Body of pancreas (tissue), 4 donors: Measurements from ENCODE around the gene TCEAL2. TPM values are rescaled to one million over a fixed set of nuclear protein-coding genes. Genes with fewer than 3 reads are reported as not detected.
"Not testable (repeated sequence)": the region's sequence is repeated elsewhere in the genome, so short reads cannot be mapped to it uniquely, and the experiment has no call there.

Source experiments
- ATAC-seq: fragments of 150-250 bp; one replicate; pipeline ENCODE4 v1.9.1; 2016
- DNase-seq, 4 donors: peaks; one replicate each; pipeline ENCODE4 v3.0.0-alpha.2; 2019
- H3K27ac ChIP-seq, 4 donors: fragments of 200-600 bp; sonication (generic); 1 replicate in 3 of 4; 2 replicates in 1 of 4; pipeline versions ENCODE4 v1.5.1 to v1.6.1; 2016 to 2019; ENCODE audit warnings: mild to moderate bottlenecking in 1 of 4, mixed read lengths in 1 of 4, moderate library complexity in 1 of 4
- H3K27me3 ChIP-seq, 2 donors: fragments of 200-600 bp; sonication (generic); one replicate each; pipeline ENCODE4 v1.6.0; 2016; ENCODE audit warnings: mild to moderate bottlenecking in 1 of 2
- H3K36me3 ChIP-seq, 2 donors: fragments of 200-600 bp; sonication (generic); replicated peaks in 1 of 2; 2 replicates each; pipeline ENCODE4 v1.5.1; 2016; ENCODE audit warnings: low read depth in 2 of 2; ENCODE audit not compliant: insufficient read depth in 1 of 2
- H3K4me1 ChIP-seq: fragments of 200-600 bp; sonication (generic); one replicate; pipeline ENCODE4 v1.6.0; 2016
- H3K4me3 ChIP-seq, 2 donors: fragments of 200-600 bp; sonication (generic); 1 replicate in 1 of 2; 2 replicates in 1 of 2; pipeline ENCODE4 v1.5.1; 2016 to 2019
- H3K9me3 ChIP-seq, 3 donors: fragments of 200-600 bp; sonication (generic); 1 replicate in 2 of 3; 2 replicates in 1 of 3; pipeline ENCODE4 v1.5.1; 2016
- POLR2A ChIP-seq, 3 donors: fragments of 450-650 bp; IDR thresholded peaks; one replicate each; pipeline ENCODE4 v1.6.1; 2016; ENCODE audit warnings: antibody characterized with exemption in 3 of 3, mild to moderate bottlenecking in 2 of 3
- WGBS, 2 donors: methylation state at CpG; one replicate each; pipeline ENCODE4 v1.1.5; 2017; 5-methylcytosine and 5-hydroxymethylcytosine counted together
- intact Hi-C: fragments of 100-400 bp; cut with DNase I; formaldehyde crosslinking; loops from one replicate; pipeline ENCODE4 v1.15.1; 2023
- total RNA-seq, 2 donors: library from RNA; depleted of rRNA; stranded (reverse); fragments of >200 nt; gene quantifications; one replicate each; pipeline ENCODE4 v1.1.0, GENCODE V29; 2016
- TF ChIP-seq, protein P1 (sequence below), 7 experiments: fragments of 450-650 bp in 4 of 7; fragments of 200-600 bp in 3 of 7; sonication (generic) in 3 of 7; IDR thresholded peaks; one replicate each; pipeline ENCODE4 v1.5.1; 2016 to 2019; ENCODE audit warnings: antibody characterized with exemption in 7 of 7

The TCEAL2 gene
- total RNA-seq = 1 to 10 TPM; 1.3 to 2.3 TPM

DNA sequence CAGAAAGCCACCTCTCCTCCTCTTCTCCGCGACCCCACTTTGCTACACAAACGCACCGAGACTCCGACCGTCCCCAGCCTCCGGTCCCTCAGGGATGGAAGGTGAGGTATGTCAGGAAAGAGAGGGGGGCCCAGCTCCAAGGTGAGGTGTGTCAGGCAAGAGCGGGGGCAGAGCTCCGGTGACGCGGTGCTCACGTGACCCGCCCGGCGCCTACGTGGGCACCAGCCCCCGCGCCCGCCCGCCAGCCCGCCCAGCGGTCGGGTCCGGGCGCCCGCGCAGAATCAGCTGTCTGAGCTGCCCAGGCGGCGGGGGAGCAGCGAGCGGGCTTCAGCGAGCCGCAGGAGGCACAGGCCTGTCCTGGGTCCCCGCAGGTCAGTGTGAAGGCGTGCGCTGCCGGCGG is at the start of gene TCEAL2:
Gene TCEAL2 (plus strand): TSS at position 244 of the 400 bp plus-strand sequence. CDS start 1,152 bp downstream, outside the sequence.
- H3K36me3 ChIP-seq, H3K4me1 ChIP-seq, H3K27ac ChIP-seq, H3K9me3 ChIP-seq, ATAC-seq, intact Hi-C loops, H3K27me3 ChIP-seq, H3K4me3 ChIP-seq: not testable (repeated sequence)
- WGBS, 2 donors = 2% methylated on average over 15 of the region's 38 CpGs; no CpG with 5 or more reads in 1 of the 2 donors
- peak in 2 of 4 donors; percentile 10 to 51 for DNase-seq

DNA sequence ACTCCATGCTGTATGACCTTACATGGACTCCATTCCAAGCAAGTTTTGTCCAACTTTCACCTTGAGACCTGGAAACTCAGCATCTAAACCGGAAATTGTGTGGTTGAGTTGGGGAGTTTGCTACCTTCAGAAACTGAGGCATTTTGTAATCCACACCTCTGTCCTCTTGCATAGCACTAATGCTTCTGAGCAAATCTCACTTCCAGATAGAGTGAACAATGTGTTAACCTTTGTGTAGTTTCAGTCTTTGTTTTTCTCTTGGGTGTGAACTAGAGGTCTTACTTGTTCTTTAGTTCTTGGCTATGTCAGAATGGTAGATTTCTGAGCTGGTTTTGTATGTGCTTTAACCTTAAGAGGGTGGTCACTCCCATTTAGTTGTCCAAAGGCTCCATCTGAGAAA is 48.1 kb upstream of the TCEAL2 start:
- Histone ChIP-seq H3K27ac (no peak overlapping the region), H3K27me3 (no peaks in the 10 kb centered on the region), H3K9me3 (no peaks in the 10 kb centered on the region), H3K36me3 (no peaks in the 10 kb centered on the region), H3K4me1 (no peaks in the 10 kb centered on the region), H3K4me3 (no peak overlapping the region)
- no peak for DNase-seq
- 40 to 67% methylated on average over 1 of the region's 1 CpG for WGBS, 2 donors
- intact Hi-C loops = no loop called here
- no peak for ATAC-seq
- TF ChIP-seq, protein P1, sequence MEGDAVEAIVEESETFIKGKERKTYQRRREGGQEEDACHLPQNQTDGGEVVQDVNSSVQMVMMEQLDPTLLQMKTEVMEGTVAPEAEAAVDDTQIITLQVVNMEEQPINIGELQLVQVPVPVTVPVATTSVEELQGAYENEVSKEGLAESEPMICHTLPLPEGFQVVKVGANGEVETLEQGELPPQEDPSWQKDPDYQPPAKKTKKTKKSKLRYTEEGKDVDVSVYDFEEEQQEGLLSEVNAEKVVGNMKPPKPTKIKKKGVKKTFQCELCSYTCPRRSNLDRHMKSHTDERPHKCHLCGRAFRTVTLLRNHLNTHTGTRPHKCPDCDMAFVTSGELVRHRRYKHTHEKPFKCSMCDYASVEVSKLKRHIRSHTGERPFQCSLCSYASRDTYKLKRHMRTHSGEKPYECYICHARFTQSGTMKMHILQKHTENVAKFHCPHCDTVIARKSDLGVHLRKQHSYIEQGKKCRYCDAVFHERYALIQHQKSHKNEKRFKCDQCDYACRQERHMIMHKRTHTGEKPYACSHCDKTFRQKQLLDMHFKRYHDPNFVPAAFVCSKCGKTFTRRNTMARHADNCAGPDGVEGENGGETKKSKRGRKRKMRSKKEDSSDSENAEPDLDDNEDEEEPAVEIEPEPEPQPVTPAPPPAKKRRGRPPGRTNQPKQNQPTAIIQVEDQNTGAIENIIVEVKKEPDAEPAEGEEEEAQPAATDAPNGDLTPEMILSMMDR (IDR thresholded peaks at IDR 0.05) = no peak
- TF ChIP-seq POLR2A (IDR thresholded peaks at IDR 0.05) = no peak

DNA sequence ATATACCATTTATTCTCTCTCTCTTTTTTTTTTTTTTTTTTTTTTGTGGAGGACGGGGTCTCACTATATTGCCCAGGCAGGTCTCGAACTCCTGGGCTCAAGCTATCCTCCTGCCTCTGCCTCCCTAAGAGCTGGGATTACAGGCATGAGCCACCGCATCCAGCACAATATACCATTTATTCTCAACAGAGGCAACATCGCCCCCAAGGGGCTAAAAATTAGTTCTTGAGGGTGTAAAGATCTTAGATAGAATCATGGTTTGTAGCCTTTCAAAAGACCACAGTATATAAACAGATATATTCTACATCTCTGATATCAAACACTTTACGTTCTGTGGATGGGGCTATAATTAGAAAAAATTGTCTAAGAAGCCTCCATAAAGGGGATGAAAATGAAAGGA is 39.8 kb upstream of the TCEAL2 start:
- WGBS, 2 donors = 18 to 35% methylated on average over 4 to 5 of the region's 5 CpGs
- Histone ChIP-seq H3K36me3 (no peaks in the 10 kb centered on the region), H3K4me1 (no peaks in the 10 kb centered on the region), H3K27me3 (no peaks in the 10 kb centered on the region), H3K4me3 (no peak overlapping the region), H3K9me3 (no peaks in the 10 kb centered on the region), H3K27ac (no peak overlapping the region)
- no peak for TF ChIP-seq POLR2A (IDR thresholded peaks at IDR 0.05)
- TF ChIP-seq, protein P1 (IDR thresholded peaks at IDR 0.05) = no peak
- no peak for ATAC-seq
- no peak for DNase-seq
- intact Hi-C loops = no loop called here

DNA sequence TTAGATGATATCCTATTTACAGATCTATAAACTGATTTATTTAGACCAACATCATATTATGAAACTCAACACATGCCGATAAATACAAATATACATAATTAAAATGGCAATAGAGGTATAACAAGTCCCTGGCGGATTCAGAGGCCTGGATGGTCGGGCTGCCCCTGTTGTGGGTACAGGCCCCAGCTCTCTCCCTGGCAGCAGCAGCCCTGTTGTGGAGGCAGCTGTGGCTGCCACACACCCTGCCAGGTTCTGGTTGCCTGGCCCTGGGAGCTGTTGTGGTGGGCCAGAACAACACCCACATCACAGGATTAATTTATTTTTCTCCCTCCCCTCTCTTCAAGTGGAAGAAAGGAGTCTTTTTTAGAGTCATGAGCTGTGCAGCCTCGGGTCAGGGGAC is 12.1 kb upstream of the TCEAL2 start:
- ATAC-seq = no peak
- intact Hi-C loops = no loop called here
- H3K27ac ChIP-seq = no peak overlapping the region
- no peak overlapping the region for H3K4me3 ChIP-seq
- TF ChIP-seq, protein P1 (IDR thresholded peaks at IDR 0.05) = no peak
- no peak for TF ChIP-seq POLR2A (IDR thresholded peaks at IDR 0.05)
- H3K27me3 ChIP-seq = no peaks in the 10 kb centered on the region
- no peak for DNase-seq
- H3K9me3 ChIP-seq = no peaks in the 10 kb centered on the region
- H3K4me1 ChIP-seq = no peaks in the 10 kb centered on the region
- no peaks in the 10 kb centered on the region for H3K36me3 ChIP-seq
- WGBS, 2 donors = 71 to 82% methylated on average over 3 to 4 of the region's 4 CpGs

DNA sequence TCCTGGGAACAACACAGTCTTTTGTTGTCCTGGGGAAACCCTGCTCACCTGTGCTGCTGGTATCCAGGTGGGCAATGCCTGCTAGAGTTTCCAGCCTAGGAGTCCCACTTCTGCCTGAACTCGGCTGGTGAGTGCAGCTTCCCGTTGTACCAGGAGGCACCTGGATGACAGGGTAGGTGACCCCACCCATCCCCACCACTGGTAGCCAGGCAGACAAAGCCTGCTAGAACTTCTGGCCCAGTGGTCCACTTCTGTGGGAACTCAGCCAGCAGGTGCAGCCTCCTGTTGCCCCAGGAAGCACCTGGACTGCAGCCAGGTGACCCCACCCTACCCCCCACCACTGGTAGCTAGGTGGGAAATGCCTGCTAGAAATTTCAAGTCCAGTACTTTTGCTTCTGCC is 9.7 kb upstream of the TCEAL2 start:
- no peaks in the 10 kb centered on the region for H3K27me3 ChIP-seq
- TF ChIP-seq POLR2A (IDR thresholded peaks at IDR 0.05) = no peak
- TF ChIP-seq, protein P1 (IDR thresholded peaks at IDR 0.05) = no peak
- H3K27ac ChIP-seq = no peak overlapping the region
- ATAC-seq (no peak), DNase-seq (no peak)
- intact Hi-C loops = no loop called here
- no peaks in the 10 kb centered on the region for H3K4me1 ChIP-seq
- WGBS, 2 donors = no CpG with 5 or more reads among the region's 2 CpGs
- H3K4me3 ChIP-seq = no peak overlapping the region
- no peaks in the 10 kb centered on the region for H3K9me3 ChIP-seq
- H3K36me3 ChIP-seq = no peaks in the 10 kb centered on the region

DNA sequence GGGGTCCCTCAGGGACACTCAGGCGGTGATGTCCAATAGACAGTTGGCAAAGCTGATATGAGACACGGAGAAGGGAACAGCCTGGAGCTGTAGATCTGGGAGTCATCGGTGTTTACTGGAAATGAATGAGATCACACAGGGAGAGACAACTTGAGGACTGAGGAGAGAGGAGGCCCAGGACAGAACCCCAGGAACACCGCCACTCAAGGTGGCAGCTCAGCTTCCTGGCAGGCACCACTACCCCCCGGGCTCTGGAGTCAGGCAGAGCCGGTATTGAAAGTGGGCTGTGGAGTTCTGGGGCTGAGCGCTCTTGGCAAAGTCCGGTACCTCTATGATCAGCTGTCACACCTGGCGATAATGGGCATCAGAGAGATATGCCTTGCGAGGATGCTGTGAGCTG is 465 bp upstream of the TCEAL2 start:
- H3K36me3 ChIP-seq, intact Hi-C loops, H3K4me1 ChIP-seq, DNase-seq, H3K9me3 ChIP-seq, H3K4me3 ChIP-seq, H3K27me3 ChIP-seq, ATAC-seq, H3K27ac ChIP-seq: not testable (repeated sequence)
- WGBS, 2 donors = 8 to 11% methylated on average over 3 to 7 of the region's 10 CpGs

DNA sequence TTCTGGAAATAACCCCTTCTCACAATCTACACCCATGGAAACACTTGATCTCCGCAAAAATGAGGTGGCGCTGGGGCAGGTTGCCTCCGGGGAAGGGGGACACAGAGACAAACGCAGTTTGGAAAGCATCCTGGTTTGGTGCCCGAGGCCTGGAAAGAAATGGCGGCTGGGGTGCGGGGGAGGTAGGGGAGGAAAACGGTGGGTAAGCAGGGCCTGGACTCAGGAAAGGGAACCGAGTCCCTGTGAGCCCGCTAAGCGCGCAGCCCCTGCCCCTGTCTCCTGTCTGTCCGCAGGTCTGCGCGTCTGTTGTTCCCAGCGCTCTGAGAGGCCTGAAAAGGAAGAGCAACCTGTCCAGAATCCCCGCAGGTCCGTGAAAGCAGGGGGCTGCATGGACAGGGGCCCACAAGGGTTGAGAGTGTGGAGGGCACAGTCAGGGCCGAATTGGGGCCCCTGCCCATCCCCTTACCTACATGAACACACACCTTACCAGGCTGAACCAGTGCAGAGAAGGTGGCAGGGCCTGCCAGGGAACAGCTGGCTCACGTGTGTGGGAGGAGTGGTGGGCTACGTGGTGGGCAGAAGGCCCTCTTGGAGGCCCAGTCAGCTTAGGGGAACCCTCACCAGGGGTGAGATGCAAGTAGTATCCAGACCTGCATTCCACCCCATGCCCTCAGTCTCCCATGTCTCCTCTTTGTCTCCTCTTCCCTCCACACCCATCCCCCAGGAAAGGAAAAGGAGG is 770 bp downstream of the TCEAL2 start:
- intact Hi-C loops, ATAC-seq, H3K36me3 ChIP-seq, H3K9me3 ChIP-seq, DNase-seq, H3K27me3 ChIP-seq, H3K4me1 ChIP-seq, H3K4me3 ChIP-seq, H3K27ac ChIP-seq: not testable (repeated sequence)
- 31 to 41% methylated on average over 8 to 11 of the region's 21 CpGs for WGBS, 2 donors
